Measurements from ENCODE around the gene PNKD. TPM values are rescaled to one million over a fixed set of nuclear protein-coding genes. Genes with fewer than 3 reads are reported as not detected.

PNKD gene
- total and polyA plus RNA-seq, 3 donors from 2014 or later = 79.3 to 90.7 (median 84.2) TPM

DNA sequence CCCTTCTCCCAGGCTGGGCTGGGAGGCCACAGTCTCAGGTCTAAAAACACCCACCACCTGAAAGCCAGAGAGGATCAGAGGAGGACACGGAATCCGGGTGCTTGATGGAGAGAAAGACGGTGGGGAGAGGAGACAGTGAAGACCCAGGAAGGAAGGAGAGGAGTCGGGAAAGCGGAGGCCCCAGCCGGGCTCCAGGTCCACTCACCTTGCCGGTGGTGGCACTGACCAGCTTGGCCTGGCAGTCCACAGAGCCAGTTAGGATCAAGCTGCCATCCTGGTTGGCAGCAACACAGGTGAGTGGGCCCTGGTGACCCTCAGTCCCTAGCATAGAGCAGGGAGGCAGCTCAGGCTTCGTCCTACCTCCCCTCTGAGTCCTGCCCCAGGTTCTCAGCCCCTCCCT, 4.7 kb upstream of the PNKD start:
- no peaks in the 10 kb centered on the region for H3K9me3 ChIP-seq
- H3K27ac ChIP-seq = no peak overlapping the region
- TF ChIP-seq, protein P1, sequence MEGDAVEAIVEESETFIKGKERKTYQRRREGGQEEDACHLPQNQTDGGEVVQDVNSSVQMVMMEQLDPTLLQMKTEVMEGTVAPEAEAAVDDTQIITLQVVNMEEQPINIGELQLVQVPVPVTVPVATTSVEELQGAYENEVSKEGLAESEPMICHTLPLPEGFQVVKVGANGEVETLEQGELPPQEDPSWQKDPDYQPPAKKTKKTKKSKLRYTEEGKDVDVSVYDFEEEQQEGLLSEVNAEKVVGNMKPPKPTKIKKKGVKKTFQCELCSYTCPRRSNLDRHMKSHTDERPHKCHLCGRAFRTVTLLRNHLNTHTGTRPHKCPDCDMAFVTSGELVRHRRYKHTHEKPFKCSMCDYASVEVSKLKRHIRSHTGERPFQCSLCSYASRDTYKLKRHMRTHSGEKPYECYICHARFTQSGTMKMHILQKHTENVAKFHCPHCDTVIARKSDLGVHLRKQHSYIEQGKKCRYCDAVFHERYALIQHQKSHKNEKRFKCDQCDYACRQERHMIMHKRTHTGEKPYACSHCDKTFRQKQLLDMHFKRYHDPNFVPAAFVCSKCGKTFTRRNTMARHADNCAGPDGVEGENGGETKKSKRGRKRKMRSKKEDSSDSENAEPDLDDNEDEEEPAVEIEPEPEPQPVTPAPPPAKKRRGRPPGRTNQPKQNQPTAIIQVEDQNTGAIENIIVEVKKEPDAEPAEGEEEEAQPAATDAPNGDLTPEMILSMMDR (IDR thresholded peaks at IDR 0.05) = no peak
- TF ChIP-seq POLR2A (IDR thresholded peaks at IDR 0.05) = no peak
- WGBS, 2 donors = 79 to 90% methylated on average over 4 to 8 of the region's 8 CpGs
- peaks cover 31% of the 10 kb centered on the region for H3K4me1 ChIP-seq
- no peak overlapping the region for H3K4me3 ChIP-seq
- DNase-seq = no peak
- H3K36me3 ChIP-seq (ENCODE audit: low read depth, missing control alignments) = no peaks in the 10 kb centered on the region
- intact Hi-C loops (cut with DNase I; ENCODE audit: low total_unique reads) = no loop called here
- no peaks in the 10 kb centered on the region for H3K27me3 ChIP-seq

DNA sequence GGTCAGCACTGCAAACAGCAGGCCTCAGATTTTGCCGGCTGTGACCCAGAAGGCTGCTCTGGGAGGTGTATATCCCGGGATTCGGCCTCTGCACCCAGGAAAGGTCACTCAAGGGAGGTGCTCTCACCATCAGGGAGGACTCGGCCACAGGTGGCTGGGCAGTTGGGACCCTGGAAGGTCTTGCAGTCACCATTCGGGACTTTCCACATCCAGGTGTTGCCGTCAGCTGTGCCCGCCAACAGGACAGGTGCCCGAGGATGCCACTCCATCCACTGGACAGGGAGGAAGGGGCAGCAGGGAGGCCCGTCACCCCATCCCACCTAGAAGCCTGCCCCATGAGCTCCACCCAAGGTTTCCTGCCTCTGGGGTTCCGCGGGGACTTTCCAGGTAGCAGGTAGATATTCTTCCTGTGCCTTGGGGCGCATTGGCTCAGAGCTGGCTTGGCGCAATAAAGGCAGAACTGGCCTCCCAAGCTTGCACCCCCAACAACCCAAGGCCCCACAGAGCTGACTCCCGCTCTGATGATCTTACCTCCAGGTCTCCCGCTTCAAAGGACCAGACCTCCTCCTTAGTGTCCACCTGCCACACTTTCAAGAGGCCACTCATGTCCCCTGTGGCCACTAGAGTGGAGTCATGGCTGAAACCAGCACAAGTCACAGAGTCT, 3.9 kb upstream of the PNKD start:
- no peak overlapping the region for H3K4me3 ChIP-seq
- DNase-seq = no peak
- no peak overlapping the region for H3K27ac ChIP-seq
- H3K27me3 ChIP-seq = no peaks in the 10 kb centered on the region
- no peak for TF ChIP-seq POLR2A (IDR thresholded peaks at IDR 0.05)
- TF ChIP-seq, protein P1 (IDR thresholded peaks at IDR 0.05) = no peak
- H3K9me3 ChIP-seq = no peaks in the 10 kb centered on the region
- 93 to 97% methylated on average over 11 to 15 of the region's 15 CpGs for WGBS, 2 donors
- peaks cover 28% of the 10 kb centered on the region for H3K4me1 ChIP-seq
- H3K36me3 ChIP-seq (ENCODE audit: low read depth, missing control alignments) = no peaks in the 10 kb centered on the region
- intact Hi-C loops (cut with DNase I; ENCODE audit: low total_unique reads) = no loop called here

DNA sequence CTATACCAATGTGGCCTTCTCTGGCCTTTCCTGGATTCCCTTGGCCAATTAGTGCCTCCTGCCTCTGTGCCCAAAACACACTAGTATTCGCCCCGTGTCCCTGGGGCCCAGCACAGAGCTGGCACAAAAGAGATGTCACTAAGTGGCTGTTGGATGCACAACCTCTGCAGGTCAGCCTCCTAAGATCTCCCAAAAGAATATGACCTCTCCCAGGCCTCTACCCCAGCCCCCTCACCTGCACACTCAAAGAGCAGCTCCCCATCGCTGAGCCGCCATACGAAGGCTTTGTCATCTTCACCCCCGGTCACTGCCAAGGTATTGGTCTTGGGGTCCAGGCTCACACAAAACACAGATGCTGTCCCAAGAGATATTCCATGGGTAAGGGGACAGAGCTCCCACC, 3.1 kb upstream of the PNKD start:
- Histone ChIP-seq H3K27me3 (no peaks in the 10 kb centered on the region), H3K4me3 (no peak overlapping the region), H3K36me3 (ENCODE audit: low read depth, missing control alignments) (no peaks in the 10 kb centered on the region), H3K27ac (no peak overlapping the region), H3K4me1 (peaks cover 28% of the 10 kb centered on the region), H3K9me3 (no peaks in the 10 kb centered on the region)
- whole genome bisulfite sequencing, 2 donors = 96% methylated on average over 6 of the region's 6 CpGs
- no peak for DNase-seq
- intact Hi-C loops (cut with DNase I; ENCODE audit: low total_unique reads) = no loop called here
- TF ChIP-seq, protein P1 (IDR thresholded peaks at IDR 0.05) = no peak
- no peak for TF ChIP-seq POLR2A (IDR thresholded peaks at IDR 0.05)

DNA sequence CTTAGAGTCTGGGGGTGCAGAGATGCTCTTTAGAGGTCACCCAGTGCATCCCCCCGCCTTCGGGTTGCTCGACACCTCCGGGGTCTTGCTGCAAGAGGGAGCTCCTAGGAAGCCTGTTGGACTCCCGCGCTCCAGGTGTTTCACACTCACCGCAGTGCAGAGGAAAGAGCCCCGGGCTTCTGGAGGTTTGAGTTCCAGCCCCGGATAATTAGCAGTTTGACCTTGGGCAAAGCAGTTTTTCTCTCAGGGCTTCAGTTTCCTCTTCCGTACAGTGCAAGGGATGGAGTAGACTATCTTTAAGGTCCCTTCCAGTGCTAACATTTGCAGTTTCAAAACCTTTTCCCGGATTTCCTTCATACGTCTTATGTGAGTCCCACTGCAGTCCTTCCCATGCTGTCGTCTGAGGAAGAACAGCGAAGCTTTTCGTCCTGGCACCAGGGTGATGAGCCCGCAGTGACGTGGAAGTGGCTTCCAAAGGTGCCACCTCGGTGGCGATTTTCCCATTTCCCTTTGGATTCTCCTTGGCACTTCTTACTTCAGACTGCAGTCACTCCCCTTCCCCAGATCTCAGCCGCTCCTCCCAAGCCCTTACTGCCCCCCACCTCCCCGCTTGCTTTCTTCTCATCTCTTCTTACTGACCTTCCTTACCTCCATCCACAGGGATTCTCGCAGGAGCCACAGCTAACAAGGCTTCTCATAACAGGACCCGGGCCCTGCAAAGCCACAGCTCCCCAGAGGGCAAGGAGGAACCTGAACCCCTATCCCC, 585 bp downstream of the PNKD start:
- intact Hi-C loops (cut with DNase I; ENCODE audit: low total_unique reads) = no loop called here

More for the DNA sequence above, 585 bp downstream of the PNKD start:
- DNase-seq = no peak
- H3K4me1 ChIP-seq = peaks cover 30% of the 10 kb centered on the region
- H3K4me3 ChIP-seq = peak overlapping the region; percentile 76 to 92
- WGBS, 2 donors = 4 to 5% methylated on average over 19 to 23 of the region's 23 CpGs
- no peak for TF ChIP-seq POLR2A (IDR thresholded peaks at IDR 0.05)
- TF ChIP-seq, protein P1 (IDR thresholded peaks at IDR 0.05) = no peak
- no peaks in the 10 kb centered on the region for H3K9me3 ChIP-seq
- no peaks in the 10 kb centered on the region for H3K36me3 ChIP-seq (ENCODE audit: low read depth, missing control alignments)
- H3K27me3 ChIP-seq = no peaks in the 10 kb centered on the region
- H3K27ac ChIP-seq = peak overlapping the region in 1 of 2 donors; percentile 69
